Measurements from ENCODE around the gene NAV2. TPM values are rescaled to one million over a fixed set of nuclear protein-coding genes. Genes with fewer than 3 reads are reported as not detected.
"Not testable (repeated sequence)": the region's sequence is repeated elsewhere in the genome, so short reads cannot be mapped to it uniquely, and the experiment has no call there.

The NAV2 gene
- total and polyA plus RNA-seq, 3 donors from 2014 or later, result 3.4 to 6.0 (median 3.9) TPM

- 45 to 78% methylated on average over 1 of the region's 1 CpG for WGBS, 2 donors
- TF ChIP-seq CTCF (IDR thresholded peaks at IDR 0.05) (no peak), POLR2A (IDR thresholded peaks at IDR 0.05) (no peak)
- H3K27ac ChIP-seq, result no peak overlapping the region
- H3K4me1 ChIP-seq, result no peaks in the 10 kb centered on the region
- DNase-seq, result no peak
- no peak overlapping the region for H3K4me3 ChIP-seq
- intact Hi-C loops (cut with DNase I; ENCODE audit: low total_unique reads), result no loop called here
- H3K36me3 ChIP-seq (ENCODE audit: low read depth, missing control alignments), result no peaks in the 10 kb centered on the region
- H3K9me3 ChIP-seq, result no peaks in the 10 kb centered on the region
- no peaks in the 10 kb centered on the region for H3K27me3 ChIP-seq
These were observed 180.2 kb downstream of the NAV2 start for GRCh38 chr11:19892876-19893275.

DNA sequence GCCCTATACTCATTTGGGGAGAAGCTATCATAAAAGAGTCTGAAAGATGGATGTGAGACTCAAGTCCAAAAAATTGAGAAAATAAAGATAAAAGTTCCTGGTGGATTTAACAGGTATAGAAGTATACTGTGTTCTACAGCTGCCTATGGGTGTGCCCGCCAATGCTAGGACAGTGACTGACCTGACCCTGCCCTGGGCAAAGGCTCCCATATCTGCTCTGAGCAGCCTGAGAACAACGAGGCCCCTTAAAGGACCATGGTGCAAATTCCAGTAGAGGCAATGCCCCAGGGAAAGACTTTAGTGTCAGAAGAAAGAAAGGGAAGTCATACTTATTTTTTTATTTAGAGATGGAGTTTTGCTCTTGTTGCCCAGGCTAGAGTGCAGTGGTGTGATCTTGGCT is 181.8 kb downstream of the NAV2 start:
- TF ChIP-seq CTCF (IDR thresholded peaks at IDR 0.05), result no peak
- no peak for TF ChIP-seq POLR2A (IDR thresholded peaks at IDR 0.05)
- H3K4me1 ChIP-seq, result no peaks in the 10 kb centered on the region
- H3K9me3 ChIP-seq, result no peaks in the 10 kb centered on the region
- H3K27ac ChIP-seq, result no peak overlapping the region
- intact Hi-C loops (cut with DNase I; ENCODE audit: low total_unique reads), result no loop called here
- DNase-seq, result no peak
- no peak overlapping the region for H3K4me3 ChIP-seq
- no peaks in the 10 kb centered on the region for H3K27me3 ChIP-seq
- no peaks in the 10 kb centered on the region for H3K36me3 ChIP-seq (ENCODE audit: low read depth, missing control alignments)
- WGBS, 2 donors, result 73 to 92% methylated on average over 2 of the region's 2 CpGs

GRCh38 chr11:19895037-19895436 is 182.4 kb downstream of the NAV2 start:
- H3K4me1 ChIP-seq; H3K27me3 ChIP-seq; H3K9me3 ChIP-seq; H3K36me3 ChIP-seq (ENCODE audit: low read depth, missing control alignments); H3K27ac ChIP-seq; DNase-seq; H3K4me3 ChIP-seq; intact Hi-C loops (cut with DNase I; ENCODE audit: low total_unique reads): not testable (repeated sequence)
- 63 to 93% methylated on average over 3 of the region's 3 CpGs for WGBS, 2 donors

GRCh38 chr11:19895776-19896175 is 183.1 kb downstream of the NAV2 start:
- TF ChIP-seq CTCF (IDR thresholded peaks at IDR 0.05) (no peak), POLR2A (IDR thresholded peaks at IDR 0.05) (no peak)
- Histone ChIP-seq H3K4me3 (no peak overlapping the region), H3K27me3 (no peaks in the 10 kb centered on the region), H3K27ac (no peak overlapping the region), H3K36me3 (ENCODE audit: low read depth, missing control alignments) (no peaks in the 10 kb centered on the region), H3K9me3 (no peaks in the 10 kb centered on the region), H3K4me1 (no peaks in the 10 kb centered on the region)
- DNase-seq, result no peak
- intact Hi-C loops (cut with DNase I; ENCODE audit: low total_unique reads), result no loop called here
- 88 to 91% methylated on average over 5 of the region's 5 CpGs for WGBS, 2 donors

- Histone ChIP-seq H3K4me3 (no peak overlapping the region), H3K9me3 (no peaks in the 10 kb centered on the region), H3K27ac (no peak overlapping the region), H3K4me1 (no peaks in the 10 kb centered on the region), H3K36me3 (ENCODE audit: low read depth, missing control alignments) (no peaks in the 10 kb centered on the region), H3K27me3 (no peaks in the 10 kb centered on the region)
- no peak for TF ChIP-seq POLR2A (IDR thresholded peaks at IDR 0.05)
- peak; percentile 44 to 73 (median 73) for TF ChIP-seq CTCF (IDR thresholded peaks at IDR 0.05)
- DNase-seq, result peak; percentile 92
- intact Hi-C loops (cut with DNase I; ENCODE audit: low total_unique reads), result no loop called here
- 18 to 28% methylated on average over 1 of the region's 1 CpG for WGBS, 2 donors
These were observed 191.0 kb downstream of the NAV2 start for GRCh38 chr11:19903620-19904069.

All from testis (tissue), 3 donors.